Adrenal gland (tissue), 12 donors: ENCODE measurements around the gene ARFGAP1. TPM values are rescaled to one million over a fixed set of nuclear protein-coding genes. Genes with fewer than 3 reads are reported as not detected.
A peak's percentile ranks its signal among the peaks of the same experiment; 100 is the strongest.

Experiments used
- DNase-seq, 7 donors: peaks; one replicate each; pipeline ENCODE4 v3.0.0-alpha.2; 2019 to 2020
- H3K27ac ChIP-seq, 5 donors: fragments of 200-600 bp; sonication (generic) in 4 of 5; 1 replicate in 3 of 5; 2 replicates in 2 of 5; pipeline versions ENCODE4 v1.5.1 to v1.8.0; 2016 to 2020; ENCODE audit warnings: mild to moderate bottlenecking in 1 of 5
- H3K27me3 ChIP-seq: fragments of 200-600 bp; 2 replicates; pipeline ENCODE4 v1.8.0; 2021
- H3K36me3 ChIP-seq, 2 donors: fragments of 200-600 bp; replicated peaks in 1 of 2; 1 replicate in 1 of 2; 2 replicates in 1 of 2; pipeline versions ENCODE4 v1.5.1 to v1.8.0; 2018 to 2022
- H3K4me1 ChIP-seq, 2 donors: fragments of 200-600 bp; replicated peaks in 1 of 2; 1 replicate in 1 of 2; 2 replicates in 1 of 2; pipeline versions ENCODE4 v1.5.1 to v1.8.0; 2018 to 2021
- H3K4me3 ChIP-seq, 4 donors: fragments of 200-600 bp; sonication (generic) in 3 of 4; one replicate each; pipeline ENCODE4 v1.5.1; 2016 to 2018
- H3K9me3 ChIP-seq, 3 donors: fragments of 200-600 bp; sonication (generic) in 1 of 3; replicated peaks in 1 of 3; 1 replicate in 2 of 3; 2 replicates in 1 of 3; pipeline versions ENCODE4 v1.5.1 to v1.8.0; 2016 to 2021
- POLR2A ChIP-seq, 2 donors: fragments of 450-650 bp; IDR thresholded peaks; one replicate each; pipeline ENCODE4 v1.6.1; 2017; ENCODE audit warnings: antibody characterized with exemption in 2 of 2, mild to moderate bottlenecking in 2 of 2, moderate library complexity in 1 of 2
- WGBS, 4 donors: extraction: QIAGEN DNeasy Blood & Tissue Kit in 2 of 4; methylation state at CpG; one replicate each; pipeline versions ENCODE4 v1.1.5 to v1.1.7; 2013 to 2017; 5-methylcytosine and 5-hydroxymethylcytosine counted together
- intact Hi-C, 2 donors: fragments of 100-400 bp; cut with DNase I; formaldehyde crosslinking; loops; one replicate each; pipeline versions ENCODE4 v1.14.1 to v1.15.0; 2022 to 2023
- polyA plus RNA-seq, 3 donors: library from polyadenylated mRNA; stranded (reverse); fragments of 200-250 nt in 2 of 3; fragments of 350-450 nt in 1 of 3; fragmentation: Illumina TruSeq in 1 of 3; extraction: RNeasy Lipid Tissue Mini Kit (QIAGEN cat#74804) in 1 of 3; gene quantifications; one replicate each; pipeline ENCODE4 v1.2.3, GENCODE V29; 2013 to 2014
- total RNA-seq, 9 donors: library from RNA; depleted of rRNA in 4 of 9; stranded (reverse); fragments of >200 nt in 4 of 9; fragments of 120-200 nt in 1 of 9; fragmentation: NEBNext Ultra II Directional in 1 of 9; extraction: Animal tissue kit (Norgen Biotek cat#: 25700) in 1 of 9; gene quantifications; one replicate each; pipeline versions ENCODE4 v1.1.0 to v1.2.4, GENCODE V29; 2013 to 2023
- TF ChIP-seq, protein P1 (sequence below), 6 experiments: fragments of 450-650 bp in 4 of 6; fragments of 200-600 bp in 2 of 6; sonication (generic) in 1 of 6; IDR thresholded peaks; 1 replicate in 5 of 6; 2 replicates in 1 of 6; pipeline versions ENCODE4 v1.5.1 to v1.8.0; 2016 to 2021; ENCODE audit warnings: antibody characterized with exemption in 6 of 6, mild to moderate bottlenecking in 2 of 6, moderate library complexity in 1 of 6
- donor health status: healthy with polysubstance abuse.
- donor health status: Bipolar disorder and iron deficiency.
- donor health status: DM: yes; HTN: yes; CAD: no.
- donor health status: DM: no; HTN: no; CAD: no.
- donor health status: DM: no; HTN: no; CAD: no.
- donor health status: DM: yes; HTN: yes; CAD: no.

Gene ARFGAP1
- total and polyA plus RNA-seq, 12 donors = 13.0 to 286 (median 61.5) TPM

DNA sequence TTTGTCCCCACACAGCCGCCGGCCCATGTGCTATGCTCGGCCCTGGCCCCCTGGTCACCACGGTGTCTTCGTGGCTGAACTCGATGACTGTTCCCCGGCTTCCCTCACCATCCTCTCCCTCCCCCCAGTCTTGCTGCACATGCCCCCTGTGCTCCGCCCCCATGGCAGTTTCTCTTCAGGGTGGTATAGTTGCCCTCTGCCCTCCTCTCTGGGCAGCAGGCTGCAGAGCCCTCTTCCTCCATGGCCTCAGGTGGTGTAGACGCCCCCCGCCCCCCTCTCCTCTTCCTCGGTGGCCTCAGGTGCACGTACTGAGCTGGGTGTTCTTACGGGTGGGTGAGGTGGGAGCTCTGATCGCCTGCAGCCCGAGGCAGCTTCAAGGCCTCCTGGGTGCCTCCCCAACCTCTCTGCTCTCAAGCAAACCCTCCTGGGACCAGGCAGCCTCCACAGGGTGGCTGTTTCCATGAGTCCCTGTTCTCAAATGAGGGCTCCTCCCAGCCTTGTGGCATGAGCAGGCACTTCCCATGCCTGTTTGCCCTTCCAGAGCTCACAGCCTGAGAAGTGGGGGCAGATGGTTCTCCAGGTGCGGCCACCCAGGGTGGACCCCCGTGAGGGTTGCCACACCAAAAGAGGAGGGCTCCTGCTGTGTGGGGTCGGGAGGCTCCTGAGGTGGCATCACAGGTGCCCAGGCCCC, 45.1 kb downstream of the ARFGAP1 start:
- no peaks in the 10 kb centered on the region for H3K27me3 ChIP-seq
- peak in 1 of 7 donors; percentile 3 for DNase-seq
- no peaks in the 10 kb centered on the region for H3K9me3 ChIP-seq
- no peaks in the 10 kb centered on the region for H3K4me1 ChIP-seq
- no peaks in the 10 kb centered on the region for H3K36me3 ChIP-seq
- 79 to 90% (median 83%) methylated on average over 14 to 18 of the region's 18 CpGs for WGBS, 4 donors
- TF ChIP-seq, protein P1, sequence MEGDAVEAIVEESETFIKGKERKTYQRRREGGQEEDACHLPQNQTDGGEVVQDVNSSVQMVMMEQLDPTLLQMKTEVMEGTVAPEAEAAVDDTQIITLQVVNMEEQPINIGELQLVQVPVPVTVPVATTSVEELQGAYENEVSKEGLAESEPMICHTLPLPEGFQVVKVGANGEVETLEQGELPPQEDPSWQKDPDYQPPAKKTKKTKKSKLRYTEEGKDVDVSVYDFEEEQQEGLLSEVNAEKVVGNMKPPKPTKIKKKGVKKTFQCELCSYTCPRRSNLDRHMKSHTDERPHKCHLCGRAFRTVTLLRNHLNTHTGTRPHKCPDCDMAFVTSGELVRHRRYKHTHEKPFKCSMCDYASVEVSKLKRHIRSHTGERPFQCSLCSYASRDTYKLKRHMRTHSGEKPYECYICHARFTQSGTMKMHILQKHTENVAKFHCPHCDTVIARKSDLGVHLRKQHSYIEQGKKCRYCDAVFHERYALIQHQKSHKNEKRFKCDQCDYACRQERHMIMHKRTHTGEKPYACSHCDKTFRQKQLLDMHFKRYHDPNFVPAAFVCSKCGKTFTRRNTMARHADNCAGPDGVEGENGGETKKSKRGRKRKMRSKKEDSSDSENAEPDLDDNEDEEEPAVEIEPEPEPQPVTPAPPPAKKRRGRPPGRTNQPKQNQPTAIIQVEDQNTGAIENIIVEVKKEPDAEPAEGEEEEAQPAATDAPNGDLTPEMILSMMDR (IDR thresholded peaks at IDR 0.05) = no peak
- TF ChIP-seq POLR2A (IDR thresholded peaks at IDR 0.05) = no peak
- no peak overlapping the region for H3K4me3 ChIP-seq
- H3K27ac ChIP-seq = no peak overlapping the region
- intact Hi-C loops = no loop called here

DNA sequence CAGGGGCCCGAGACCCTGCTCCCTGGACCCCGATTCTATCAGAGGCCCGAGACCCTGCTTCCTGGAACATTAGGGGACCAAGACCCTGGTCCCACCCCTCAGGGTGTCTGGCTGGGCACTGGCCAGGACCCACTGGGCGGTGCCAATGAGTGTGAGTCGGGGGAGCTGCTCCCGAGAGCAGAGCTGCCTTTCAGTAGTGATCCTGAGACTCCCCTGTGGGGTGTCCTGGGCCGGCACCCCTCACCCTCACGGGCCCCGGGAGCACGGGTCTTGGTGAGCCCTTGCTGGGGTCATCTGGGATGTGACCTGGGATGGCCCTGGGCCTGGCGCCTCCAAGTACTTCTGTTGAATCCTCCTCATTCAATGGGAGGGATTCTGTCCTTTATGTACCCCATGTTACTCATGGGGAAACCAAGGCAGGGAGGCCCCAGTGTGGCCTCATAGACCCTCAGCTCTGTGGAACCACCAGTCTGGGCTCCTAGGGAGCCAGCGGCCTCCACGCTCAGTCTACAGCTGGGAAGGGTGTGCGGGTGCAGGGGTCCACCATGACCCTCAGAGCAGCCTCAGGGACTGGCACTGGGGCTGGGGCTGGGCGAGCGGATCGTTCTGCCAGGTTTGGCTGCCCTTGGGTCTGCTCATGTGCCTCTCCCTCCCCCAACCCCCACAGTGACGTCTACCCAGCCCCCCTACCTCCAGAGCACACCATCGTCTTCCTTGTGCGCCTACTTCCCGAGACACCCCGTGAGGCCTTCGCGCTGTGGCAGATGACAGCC, 46.0 kb downstream of the ARFGAP1 start:
- Histone ChIP-seq H3K4me3 (no peak overlapping the region), H3K27ac (no peak overlapping the region), H3K9me3 (no peaks in the 10 kb centered on the region), H3K36me3 (no peaks in the 10 kb centered on the region), H3K4me1 (no peaks in the 10 kb centered on the region), H3K27me3 (no peaks in the 10 kb centered on the region)
- peak in 1 of 7 donors; percentile 6 for DNase-seq
- WGBS, 4 donors = 89 to 100% (median 93%) methylated on average over 1 to 24 of the region's 24 CpGs
- intact Hi-C loops = no loop called here
- TF ChIP-seq, protein P1 (IDR thresholded peaks at IDR 0.05) = no peak
- no peak for TF ChIP-seq POLR2A (IDR thresholded peaks at IDR 0.05)

DNA sequence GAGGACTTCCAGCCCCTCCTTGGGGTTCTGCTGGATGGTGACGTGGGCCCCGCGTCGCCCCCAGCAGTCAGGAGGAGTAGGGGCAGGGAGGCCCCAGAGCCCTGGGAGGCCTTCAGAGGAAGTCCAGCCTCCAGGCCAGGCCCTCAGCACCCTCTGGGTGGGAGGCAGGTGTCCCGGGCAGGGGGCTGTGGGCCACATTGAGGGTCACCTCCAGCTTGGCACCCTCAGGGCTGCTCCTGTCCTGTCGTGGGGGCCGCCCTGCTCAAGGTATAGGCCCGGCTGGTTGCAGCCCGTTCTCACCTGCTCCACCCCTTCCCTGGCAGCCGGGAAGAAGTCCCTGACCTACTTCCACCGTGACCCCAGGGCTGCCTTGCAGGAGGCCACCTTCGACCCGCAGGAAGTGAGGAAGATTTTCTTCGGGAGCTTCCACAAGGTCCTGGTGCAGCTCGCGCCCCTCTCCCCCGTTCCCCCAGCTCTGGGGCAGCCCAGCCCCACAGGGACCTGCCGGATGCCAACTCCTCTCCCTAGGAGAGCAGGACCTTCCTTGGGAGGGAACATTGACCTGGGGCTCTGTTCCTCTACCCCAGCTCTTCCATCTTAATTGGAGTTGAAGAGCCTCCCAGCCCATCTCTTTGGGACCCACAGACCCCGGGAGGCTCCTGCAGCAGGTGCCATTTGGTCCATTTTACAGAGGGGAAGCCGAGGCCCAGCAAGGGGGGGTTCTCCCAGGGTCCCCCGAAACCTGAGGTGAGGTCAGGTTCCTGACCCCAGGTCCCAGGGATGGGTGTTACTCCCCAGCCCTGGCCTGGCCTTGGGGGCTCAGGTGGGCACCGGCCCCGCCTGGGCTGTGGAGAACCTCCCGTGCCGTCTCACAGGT, 46.8 kb downstream of the ARFGAP1 start:
- TF ChIP-seq, protein P1 (IDR thresholded peaks at IDR 0.05) = no peak
- no peak for TF ChIP-seq POLR2A (IDR thresholded peaks at IDR 0.05)
- peak in 1 of 7 donors; percentile 11 for DNase-seq
- no peak overlapping the region for H3K4me3 ChIP-seq
- no peaks in the 10 kb centered on the region for H3K36me3 ChIP-seq
- no peaks in the 10 kb centered on the region for H3K27me3 ChIP-seq
- WGBS, 4 donors = 62 to 76% (median 64%) methylated on average over 8 to 25 of the region's 25 CpGs
- no peaks in the 10 kb centered on the region for H3K9me3 ChIP-seq
- intact Hi-C loops = no loop called here
- no peaks in the 10 kb centered on the region for H3K4me1 ChIP-seq
- H3K27ac ChIP-seq = no peak overlapping the region

DNA sequence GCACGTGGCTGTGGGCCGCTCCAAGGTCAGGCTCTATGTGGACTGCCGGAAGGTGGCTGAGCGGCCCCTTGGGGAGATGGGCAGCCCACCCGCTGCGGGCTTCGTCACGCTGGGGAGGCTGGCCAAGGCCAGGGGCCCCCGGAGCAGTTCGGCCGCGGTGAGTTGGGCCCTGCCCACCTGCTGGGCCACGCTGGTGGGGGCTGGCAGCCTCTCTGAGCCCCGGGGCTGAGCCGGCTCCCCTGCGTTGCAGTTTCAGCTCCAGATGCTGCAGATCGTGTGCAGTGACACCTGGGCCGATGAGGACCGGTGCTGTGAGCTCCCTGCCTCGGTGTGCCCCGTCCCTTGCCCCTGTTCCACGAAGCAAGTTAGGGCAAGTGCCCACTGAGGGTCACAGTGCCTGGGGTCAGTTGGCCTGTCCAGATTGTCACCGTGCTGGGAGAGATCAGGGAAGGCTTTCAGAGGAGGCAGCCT, 47.5 kb downstream of the ARFGAP1 start:
- H3K4me1 ChIP-seq = no peaks in the 10 kb centered on the region
- no peaks in the 10 kb centered on the region for H3K36me3 ChIP-seq
- no peaks in the 10 kb centered on the region for H3K9me3 ChIP-seq
- intact Hi-C loops = no loop called here
- peak in 1 of 7 donors; percentile 9 for DNase-seq
- H3K27ac ChIP-seq = no peak overlapping the region
- no peak for TF ChIP-seq POLR2A (IDR thresholded peaks at IDR 0.05)
- TF ChIP-seq, protein P1 (IDR thresholded peaks at IDR 0.05) = no peak
- H3K4me3 ChIP-seq = no peak overlapping the region
- peaks cover 2% of the 10 kb centered on the region for H3K27me3 ChIP-seq
- 54 to 78% (median 64%) methylated on average over 6 to 23 of the region's 23 CpGs for WGBS, 4 donors
